ENCODE results near the gene ROR1. TPM values are rescaled to one million over a fixed set of nuclear protein-coding genes. Genes with fewer than 3 reads are reported as not detected.

ROR1 gene
- total RNA-seq, 1 donor from 2014 or later, result 131 TPM

GRCh38 chr1:64021066-64021465 lies 247.2 kb downstream of the ROR1 start:
- Mint-ChIP-seq H3K36me3 (ENCODE audit: low read depth) (peaks cover 35% of the 10 kb centered on the region), H3K4me3 (ENCODE audit: unreplicated experiment) (no peak overlapping the region), H3K27me3 (ENCODE audit: low read depth) (no peaks in the 10 kb centered on the region), H3K9me3 (ENCODE audit: low read depth) (no peaks in the 10 kb centered on the region), H3K4me1 (ENCODE audit: low read depth) (peaks cover 37% of the 10 kb centered on the region), H3K27ac (ENCODE audit: unreplicated experiment) (peak overlapping the region; percentile 79)
- no peak for DNase-seq (ENCODE audit: low spot score)
- TF ChIP-seq CTCF (IDR thresholded peaks at IDR 0.05), result no peak

- Mint-ChIP-seq H3K27me3 (ENCODE audit: low read depth) (no peaks in the 10 kb centered on the region), H3K27ac (ENCODE audit: unreplicated experiment) (peak overlapping the region; percentile 51), H3K36me3 (ENCODE audit: low read depth) (peaks cover 45% of the 10 kb centered on the region), H3K4me3 (ENCODE audit: unreplicated experiment) (no peak overlapping the region), H3K4me1 (ENCODE audit: low read depth) (peaks cover 40% of the 10 kb centered on the region), H3K9me3 (ENCODE audit: low read depth) (peaks cover 9% of the 10 kb centered on the region)
- no peak for TF ChIP-seq CTCF (IDR thresholded peaks at IDR 0.05)
- no peak for DNase-seq (ENCODE audit: low spot score)
Observed at GRCh38 chr1:64025051-64025450, 251.2 kb downstream of the ROR1 start.

GRCh38 chr1:64029037-64029436 lies 255.2 kb downstream of the ROR1 start:
- Mint-ChIP-seq H3K27me3 (ENCODE audit: low read depth) (no peaks in the 10 kb centered on the region), H3K4me1 (ENCODE audit: low read depth) (peaks cover 56% of the 10 kb centered on the region), H3K9me3 (ENCODE audit: low read depth) (peaks cover 9% of the 10 kb centered on the region), H3K27ac (ENCODE audit: unreplicated experiment) (no peak overlapping the region), H3K36me3 (ENCODE audit: low read depth) (peaks cover 40% of the 10 kb centered on the region), H3K4me3 (ENCODE audit: unreplicated experiment) (no peak overlapping the region)
- no peak for TF ChIP-seq CTCF (IDR thresholded peaks at IDR 0.05)
- DNase-seq (ENCODE audit: low spot score), result no peak

GRCh38 chr1:64030411-64030810 lies 256.6 kb downstream of the ROR1 start:
- Mint-ChIP-seq H3K4me1 (ENCODE audit: low read depth) (peaks cover 62% of the 10 kb centered on the region), H3K27ac (ENCODE audit: unreplicated experiment) (no peak overlapping the region), H3K27me3 (ENCODE audit: low read depth) (no peaks in the 10 kb centered on the region), H3K36me3 (ENCODE audit: low read depth) (peaks cover 36% of the 10 kb centered on the region), H3K9me3 (ENCODE audit: low read depth) (peaks cover 9% of the 10 kb centered on the region), H3K4me3 (ENCODE audit: unreplicated experiment) (no peak overlapping the region)
- TF ChIP-seq CTCF (IDR thresholded peaks at IDR 0.05), result no peak
- no peak for DNase-seq (ENCODE audit: low spot score)

GRCh38 chr1:64031236-64031635 lies 257.4 kb downstream of the ROR1 start:
- Mint-ChIP-seq H3K36me3 (ENCODE audit: low read depth) (peaks cover 35% of the 10 kb centered on the region), H3K9me3 (ENCODE audit: low read depth) (peaks cover 9% of the 10 kb centered on the region), H3K27ac (ENCODE audit: unreplicated experiment) (peak overlapping the region; percentile 51), H3K27me3 (ENCODE audit: low read depth) (no peaks in the 10 kb centered on the region), H3K4me1 (ENCODE audit: low read depth) (peaks cover 65% of the 10 kb centered on the region), H3K4me3 (ENCODE audit: unreplicated experiment) (no peak overlapping the region)
- TF ChIP-seq CTCF (IDR thresholded peaks at IDR 0.05), result no peak
- DNase-seq (ENCODE audit: low spot score), result no peak
